ENCODE data around the gene CAPZA1. TPM values are rescaled to one million over a fixed set of nuclear protein-coding genes. Genes with fewer than 3 reads are reported as not detected.

CAPZA1 gene
- total RNA-seq, 1 donor from 2014 or later: 233 TPM

DNA sequence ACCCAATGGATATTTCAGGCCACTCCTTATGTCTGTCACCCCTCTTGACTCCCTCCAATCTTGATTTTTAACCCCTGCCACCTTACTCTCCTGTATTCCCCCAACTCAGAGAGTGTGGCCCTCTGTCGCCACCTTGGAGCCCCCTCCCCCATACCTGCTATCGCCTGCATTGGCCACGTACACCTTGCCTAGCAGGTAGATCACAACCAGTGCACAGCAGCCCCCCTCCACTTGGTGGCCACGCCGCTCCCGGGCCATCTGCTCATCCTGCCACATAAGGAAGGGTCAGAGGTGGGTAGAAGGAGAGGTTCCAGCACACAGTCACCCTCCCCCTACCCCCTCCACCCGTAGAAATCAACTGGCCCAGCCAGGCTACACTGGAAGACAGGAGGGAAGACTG, 92.6 kb downstream of the CAPZA1 start:
- DNase-seq (ENCODE audit: extremely low read depth, low read depth, low spot score): no peak

GRCh38 chr1:112712701-112713128, 93.1 kb downstream of the CAPZA1 start:
- no peak for DNase-seq (ENCODE audit: extremely low read depth, low read depth, low spot score)

DNA sequence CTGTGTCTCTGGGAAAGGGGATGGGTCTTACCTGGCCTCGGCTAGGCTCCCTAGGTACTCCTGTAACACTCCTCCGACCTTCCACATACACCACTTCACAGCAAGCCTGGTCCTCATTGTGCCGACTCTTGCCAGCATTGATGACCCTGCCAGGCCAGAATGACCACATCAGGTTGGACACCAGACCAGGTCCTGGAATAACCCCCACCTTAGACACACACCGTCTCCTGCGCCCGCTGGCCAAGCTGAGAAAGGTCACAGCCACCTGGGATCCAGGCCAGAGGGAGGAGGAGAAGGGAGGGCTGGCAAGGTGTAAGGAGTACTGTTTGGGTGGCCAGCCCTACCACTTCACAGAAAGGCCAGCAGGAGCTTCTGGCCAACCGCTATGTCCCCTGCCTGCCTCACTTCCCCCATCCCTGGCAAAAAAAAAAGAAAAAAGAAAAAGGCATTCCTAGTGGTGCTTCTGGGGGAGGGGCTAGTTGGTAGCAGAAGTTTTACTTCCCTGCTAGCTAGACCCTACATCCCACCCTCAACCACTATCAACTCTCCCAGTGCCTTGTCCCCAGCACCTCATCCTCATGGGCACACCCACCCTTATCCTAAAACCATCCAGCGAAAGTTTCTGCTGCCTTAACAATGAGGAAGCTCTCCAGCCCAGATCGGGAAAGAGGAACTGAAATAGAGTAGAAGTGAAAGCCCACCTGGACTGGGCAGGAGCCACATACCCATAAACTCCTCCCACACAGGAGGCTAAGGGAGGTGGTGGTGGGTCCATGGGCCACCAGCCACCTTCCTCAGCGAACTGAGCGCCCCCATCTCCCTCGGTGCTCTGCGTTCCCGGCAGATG, 94.1 kb downstream of the CAPZA1 start:
- no peak for DNase-seq (ENCODE audit: extremely low read depth, low read depth, low spot score)

- DNase-seq (ENCODE audit: extremely low read depth, low read depth, low spot score): no peak
These were observed 95.0 kb downstream of the CAPZA1 start for GRCh38 chr1:112714313-112715263.

DNA sequence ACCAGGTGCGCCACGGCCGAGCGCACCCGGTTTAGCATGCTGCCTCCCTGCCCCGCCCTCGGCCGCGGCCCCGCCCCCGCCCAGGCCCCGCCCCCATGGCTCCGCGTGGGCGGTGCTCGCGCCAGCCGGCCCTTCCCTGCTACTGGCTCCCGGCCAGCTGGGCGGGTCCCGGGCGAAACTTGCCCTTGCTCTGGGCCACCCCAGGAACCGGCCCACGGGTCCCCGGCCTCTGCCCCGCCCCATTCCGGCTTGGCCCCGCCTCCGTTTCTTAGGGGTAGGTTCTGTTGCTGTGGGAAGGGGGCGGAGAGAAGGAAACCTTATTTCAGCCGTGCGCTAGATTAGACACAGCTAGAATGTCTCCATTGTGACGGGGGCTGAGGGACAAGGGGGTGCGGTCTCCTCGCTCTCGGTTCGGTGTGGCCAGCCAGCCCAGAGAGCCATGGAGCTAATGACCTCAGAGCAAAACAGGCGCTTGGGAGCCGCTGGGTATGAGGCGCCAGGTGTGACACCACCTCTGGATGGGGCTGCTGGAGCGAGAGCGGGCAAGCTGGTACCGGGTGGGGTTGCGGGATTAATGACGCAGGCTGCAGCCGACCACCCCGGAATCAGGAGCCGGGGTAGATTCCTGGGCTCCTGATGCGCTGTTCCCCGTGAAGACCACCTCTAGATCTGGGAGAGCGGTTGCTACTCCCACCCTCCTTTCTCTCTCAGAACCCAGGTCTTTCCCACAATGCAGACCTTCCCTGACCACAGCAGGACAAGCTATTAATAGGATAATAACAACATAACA, 95.8 kb downstream of the CAPZA1 start, which contains the start of gene PPM1J:
TSS of gene PPM1J (minus strand) at position 69 of the 790 bp plus-strand sequence. CDS start at position 38, 31 bp downstream.
- peak; percentile 45 for DNase-seq (ENCODE audit: extremely low read depth, low read depth, low spot score)

- DNase-seq (ENCODE audit: extremely low read depth, low read depth, low spot score): peak; percentile 80
These were observed 96.6 kb downstream of the CAPZA1 start for GRCh38 chr1:112716133-112716720.

- DNase-seq (ENCODE audit: extremely low read depth, low read depth, low spot score): no peak
These were observed 97.7 kb downstream of the CAPZA1 start for GRCh38 chr1:112717263-112717873.

GRCh38 chr1:112718691-112719418, 99.2 kb downstream of the CAPZA1 start:
- no peak for DNase-seq (ENCODE audit: extremely low read depth, low read depth, low spot score)

GRCh38 chr1:112719706-112720105, 100.1 kb downstream of the CAPZA1 start:
- no peak for DNase-seq (ENCODE audit: extremely low read depth, low read depth, low spot score)

DNA sequence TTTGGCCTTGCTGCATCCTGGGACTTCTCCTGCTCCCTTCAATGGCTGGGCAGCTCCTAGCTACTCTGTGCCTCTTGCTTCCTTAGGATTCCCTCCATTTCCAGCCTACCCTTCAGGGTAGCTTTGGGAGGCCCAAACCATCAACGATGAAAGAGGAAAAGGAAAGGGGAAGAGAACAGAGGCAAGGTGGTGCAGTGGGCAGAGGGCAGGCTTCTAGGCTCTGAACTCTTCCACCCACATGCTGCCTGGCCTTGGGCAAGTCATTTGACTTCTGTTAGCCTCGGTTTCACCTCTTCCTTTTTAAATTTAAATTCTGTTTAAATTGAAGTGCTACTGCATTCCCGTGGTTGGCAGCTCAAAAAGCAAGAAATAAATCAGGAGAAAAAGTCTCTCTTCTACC, 101.2 kb downstream of the CAPZA1 start:
- DNase-seq (ENCODE audit: extremely low read depth, low read depth, low spot score): no peak

Other genes with a start within 250 kb of the CAPZA1 start
- gene CTTNBP2NL, start 223.6 kb upstream of the CAPZA1 start, total RNA-seq: 44.0 and 46.1 TPM in 2 replicates
- 0.48 and 4.4 TPM in 2 replicates for gene WNT2B, start 110.9 kb upstream of the CAPZA1 start, total RNA-seq
- 13.5 and 16.3 TPM in 2 replicates for gene ST7L, start 691 bp upstream of the CAPZA1 start, total RNA-seq
- 56.0 and 97.3 TPM in 2 replicates for gene MOV10, start 54.8 kb downstream of the CAPZA1 start, total RNA-seq
- gene RHOC, start 87.3 kb downstream of the CAPZA1 start, total RNA-seq: 891 and 1,113 TPM in 2 replicates
- gene PPM1J, start 95.5 kb downstream of the CAPZA1 start, total RNA-seq: 1.6 and 2.2 TPM in 2 replicates